HPDE6-E6E7 (cell line): ENCODE data around the gene CYP4F22.

Experiments
- DNase-seq: peaks from one replicate; pipeline ENCODE4 v3.0.0; 2011; ENCODE audit warnings: missing footprints; ENCODE audit errors: extremely low spot score

Gene CYP4F22

DNA sequence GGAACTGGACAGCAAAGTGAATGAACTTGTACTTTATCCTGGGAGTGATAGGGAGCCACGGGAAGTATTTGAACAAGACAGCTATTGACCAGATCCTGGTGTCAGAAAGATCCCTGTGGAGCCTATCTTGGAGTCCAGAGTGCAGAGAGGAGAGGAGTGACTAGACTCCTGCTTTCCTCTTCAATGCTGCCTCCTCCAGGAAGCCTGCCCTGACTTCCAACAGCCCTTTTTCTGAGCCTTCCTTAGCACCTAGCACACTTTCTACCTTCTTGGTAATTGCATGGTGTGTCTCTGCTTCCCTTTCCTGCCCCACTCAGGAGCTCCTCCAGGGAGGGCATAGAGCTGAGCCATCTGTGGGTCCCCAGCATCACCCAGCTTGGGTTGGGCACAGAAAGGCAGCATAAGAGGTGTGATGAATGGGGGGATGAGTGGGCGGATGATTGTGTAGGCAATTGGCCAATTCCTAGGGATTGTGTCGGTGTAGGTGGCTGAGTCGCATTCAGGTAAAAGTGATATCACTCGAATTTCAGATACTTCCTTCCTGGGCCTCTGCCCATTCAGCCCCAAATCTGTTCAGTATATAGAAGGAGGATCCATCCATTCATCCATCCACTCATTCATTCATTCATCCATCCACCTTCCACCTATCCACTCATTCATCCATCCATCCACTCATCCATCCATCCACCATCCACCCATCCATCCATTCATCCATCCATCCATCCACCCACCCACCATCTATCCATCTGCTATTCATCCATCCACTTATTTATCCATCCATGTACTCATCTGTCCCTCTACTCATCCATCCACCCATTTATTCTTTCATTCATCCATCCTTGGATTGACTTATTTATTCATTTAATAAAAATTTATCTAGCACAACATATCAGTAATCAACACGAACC lies 26.9 kb downstream of the CYP4F22 start:
- DNase-seq: no peak

DNA sequence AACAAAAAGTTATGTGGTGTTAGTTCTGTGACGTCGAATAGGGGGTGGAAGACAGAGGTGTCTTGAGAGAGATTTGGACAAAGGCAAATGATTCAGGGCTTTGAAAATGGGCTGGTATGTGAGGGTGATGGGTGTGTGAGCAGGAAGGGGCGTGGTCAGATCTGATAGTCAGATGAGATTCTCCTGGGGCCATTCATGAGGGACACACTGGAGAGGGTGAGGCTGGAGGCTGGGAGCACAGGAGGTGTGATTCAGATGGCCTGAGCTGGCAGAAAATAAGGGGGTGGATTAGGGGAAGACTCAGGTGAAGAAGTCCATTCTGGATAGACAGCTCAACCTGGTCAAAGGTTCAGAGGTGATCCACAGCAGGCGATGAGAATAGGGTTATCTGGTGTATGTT lies 28.0 kb downstream of the CYP4F22 start:
- DNase-seq: no peak

DNA sequence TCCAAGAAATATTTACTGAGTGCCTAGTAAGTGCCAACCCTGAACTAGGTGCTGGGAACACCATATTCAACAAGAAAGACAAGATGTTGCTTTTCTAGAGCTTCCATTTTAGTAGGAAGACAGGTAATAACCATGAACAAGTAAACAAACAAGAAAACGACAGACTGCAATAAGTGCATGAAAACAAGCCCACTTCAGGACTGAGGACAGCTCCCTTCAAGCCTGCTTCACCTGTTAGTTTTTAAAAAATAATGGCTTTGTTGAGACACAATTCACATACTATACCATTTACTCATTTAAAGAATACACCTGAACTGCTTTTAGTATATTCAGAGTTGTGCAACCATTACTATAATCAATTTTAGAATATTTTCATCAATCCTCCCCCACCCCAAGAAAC lies 30.4 kb downstream of the CYP4F22 start:
- no peak for DNase-seq

GRCh38 chr19:15539638-15540037 lies 31.3 kb downstream of the CYP4F22 start:
- DNase-seq: no peak

GRCh38 chr19:15540435-15540834 lies 32.1 kb downstream of the CYP4F22 start:
- no peak for DNase-seq

- no peak for DNase-seq
Measured at GRCh38 chr19:15544283-15544682, 36.0 kb downstream of the CYP4F22 start.

GRCh38 chr19:15544970-15545369 lies 36.6 kb downstream of the CYP4F22 start:
- DNase-seq: no peak

- no peak for DNase-seq
Measured at GRCh38 chr19:15548648-15549047, 40.3 kb downstream of the CYP4F22 start.

DNA sequence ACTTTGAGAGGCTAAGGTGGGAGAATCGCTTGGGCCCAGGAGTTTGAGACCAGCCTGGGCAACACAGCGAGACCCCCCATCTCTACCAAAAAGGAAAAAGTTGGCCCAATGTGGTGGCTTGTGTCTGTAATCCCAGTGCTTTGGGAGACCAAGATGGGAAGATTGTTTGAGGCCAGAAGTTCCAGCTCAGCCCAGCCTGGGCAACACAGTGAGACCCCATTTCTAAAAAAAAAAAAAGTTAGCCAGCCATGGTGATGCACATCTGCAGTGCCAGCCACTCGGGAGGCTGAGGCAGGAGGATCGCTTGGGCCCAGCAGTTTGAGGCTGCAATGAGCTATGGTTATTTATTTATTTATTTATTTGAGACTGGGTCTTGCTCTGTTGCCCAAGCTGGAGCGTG lies 41.3 kb downstream of the CYP4F22 start:
- DNase-seq: no peak

- DNase-seq: no peak
Measured at GRCh38 chr19:15550273-15550672, 41.9 kb downstream of the CYP4F22 start.

DNA sequence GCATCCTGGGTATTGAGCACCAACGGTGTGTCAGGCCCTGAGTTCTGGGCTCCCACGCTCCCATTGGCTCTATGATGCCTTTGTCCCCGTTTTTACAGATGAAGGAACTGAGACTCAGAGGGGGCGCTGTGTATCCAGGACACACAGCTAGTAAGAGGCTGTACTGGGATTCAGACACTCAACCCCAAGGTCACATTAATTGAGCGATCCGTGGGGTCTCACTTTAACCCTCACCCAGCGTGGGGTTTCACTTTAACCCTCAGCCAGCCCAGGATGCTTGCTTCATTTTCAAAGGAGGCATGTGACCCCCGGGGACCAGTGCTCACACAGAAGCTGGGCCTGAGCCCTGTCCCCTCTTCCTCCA lies 42.6 kb downstream of the CYP4F22 start:
- DNase-seq: no peak

GRCh38 chr19:15551293-15552004 lies 43.1 kb downstream of the CYP4F22 start:
- no peak for DNase-seq

DNA sequence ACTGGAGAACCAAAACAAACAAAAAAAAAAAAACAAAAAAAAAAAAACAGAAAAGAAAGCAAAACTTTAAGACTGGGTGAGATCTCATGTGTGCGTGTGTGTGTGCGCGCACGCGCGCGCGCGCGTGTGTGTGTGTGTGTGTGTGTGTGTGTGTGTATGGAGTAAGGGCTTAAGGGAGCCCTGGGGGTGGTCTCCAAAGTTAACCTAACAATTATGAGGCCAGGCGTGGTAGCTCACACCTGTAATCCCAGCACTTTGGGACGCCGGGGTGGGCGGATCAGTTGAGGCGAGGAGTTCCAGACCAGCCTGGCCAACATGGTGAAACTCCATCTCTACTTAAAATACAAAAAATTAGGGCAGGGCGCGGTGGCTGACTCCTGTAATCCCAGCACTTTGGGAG lies 46.7 kb downstream of the CYP4F22 start:
- no peak for DNase-seq

DNA sequence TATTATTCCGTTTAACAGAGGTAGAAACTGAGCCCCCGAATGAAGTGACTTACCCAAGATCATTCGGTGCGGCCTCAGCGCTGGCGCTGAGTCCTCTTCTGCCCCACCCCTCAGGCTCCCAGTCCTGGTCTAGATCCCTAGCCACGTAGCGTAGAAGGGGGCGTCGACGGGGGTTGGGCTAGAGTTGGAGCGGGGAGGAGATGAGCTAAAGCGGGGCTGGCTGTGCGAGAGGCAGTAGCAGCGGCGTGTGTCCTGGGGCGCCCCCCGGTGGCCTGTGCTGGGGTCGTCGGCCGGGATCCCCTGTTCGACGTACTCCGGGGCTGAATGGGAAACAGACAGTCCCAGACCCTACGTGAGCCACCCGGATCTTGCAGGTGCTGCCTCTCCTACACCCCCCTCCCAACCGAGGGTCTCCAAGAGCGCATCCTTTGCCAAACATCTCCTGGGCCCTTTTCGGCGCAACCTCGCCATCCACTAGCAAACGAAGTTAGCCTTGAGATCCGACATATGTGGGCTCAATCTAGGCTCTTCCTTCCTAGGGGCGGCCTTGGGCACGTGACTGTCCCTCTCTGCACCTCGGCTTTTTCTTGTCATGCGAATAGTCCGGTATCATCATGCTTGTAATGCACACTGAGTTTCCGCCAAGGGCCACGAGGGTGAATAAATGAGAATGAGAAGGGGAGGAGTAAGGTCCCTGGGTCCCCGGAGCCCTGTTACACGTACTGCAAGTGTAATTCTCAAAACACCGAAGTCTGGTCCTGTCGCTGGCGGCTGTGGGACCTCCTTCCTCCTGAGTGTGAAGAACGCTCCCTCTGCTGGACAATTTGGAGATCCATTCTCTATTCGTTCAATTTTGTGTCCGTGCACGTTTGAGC lies 47.7 kb downstream of the CYP4F22 start:
- DNase-seq: peak; percentile 75

DNA sequence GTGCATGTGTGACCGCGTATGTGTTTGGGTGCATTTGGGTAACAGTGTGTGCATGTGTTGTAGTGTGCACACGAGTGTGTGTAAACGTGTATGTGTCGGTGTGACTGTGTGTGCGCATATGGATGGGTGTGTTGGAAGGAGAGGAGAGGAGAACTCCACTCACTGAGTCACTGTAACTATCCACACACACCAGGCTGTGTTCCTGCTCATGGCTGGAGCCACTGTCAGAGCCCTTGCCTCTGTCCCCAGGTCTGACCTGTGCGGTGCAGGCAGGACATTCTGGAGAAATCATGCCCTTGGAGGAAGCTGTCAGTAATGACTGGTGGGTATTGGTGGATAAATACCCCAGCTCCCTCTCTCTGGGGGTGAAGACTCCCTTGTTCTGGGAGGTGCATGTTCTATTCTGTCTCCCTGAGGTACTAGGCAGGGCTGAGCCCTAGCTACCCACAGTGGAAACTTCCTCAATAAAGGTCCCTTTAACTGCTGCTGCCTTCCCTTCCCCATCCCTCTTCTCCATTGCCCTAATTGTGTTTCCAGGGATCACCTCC lies 48.4 kb downstream of the CYP4F22 start:
- no peak for DNase-seq

DNA sequence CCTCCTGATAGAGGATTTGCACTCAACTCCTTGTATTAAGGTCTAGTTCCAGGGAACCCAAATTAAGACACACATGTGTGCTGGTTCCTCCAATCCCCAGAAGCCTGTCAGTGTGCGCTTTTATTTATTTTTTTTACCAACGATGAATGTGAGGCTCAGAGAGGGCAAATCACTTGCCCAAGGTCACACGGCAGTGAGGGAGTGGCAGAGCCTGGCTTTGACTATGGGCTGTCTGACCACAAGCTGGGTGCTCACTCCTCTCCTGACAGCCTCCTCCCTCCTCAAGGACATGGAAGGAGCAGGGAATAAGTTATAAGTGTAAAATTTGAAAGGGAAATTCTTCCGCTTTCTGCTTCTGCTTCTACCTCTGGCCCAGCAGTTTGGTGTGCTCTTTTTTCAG lies 48.9 kb downstream of the CYP4F22 start:
- no peak for DNase-seq

DNA sequence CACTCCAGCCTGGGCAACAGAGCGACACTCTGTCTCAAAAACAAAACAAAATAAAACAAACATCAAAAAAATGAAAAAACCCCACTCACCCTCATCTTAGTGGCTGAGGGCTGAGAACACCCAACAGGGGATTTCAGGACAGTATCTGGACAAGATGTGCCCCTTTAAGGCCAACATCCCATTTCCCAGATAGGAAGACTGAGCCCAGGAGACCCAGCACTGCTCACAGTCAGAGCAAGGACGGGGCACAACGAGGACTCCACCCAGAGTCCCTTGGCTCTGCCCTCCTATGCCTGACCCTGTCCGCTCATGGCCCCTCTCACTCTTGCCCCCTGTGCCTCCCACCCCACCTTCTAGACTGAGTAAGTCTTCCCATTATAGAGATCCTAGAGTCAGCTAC lies 53.8 kb downstream of the CYP4F22 start:
- no peak for DNase-seq

DNA sequence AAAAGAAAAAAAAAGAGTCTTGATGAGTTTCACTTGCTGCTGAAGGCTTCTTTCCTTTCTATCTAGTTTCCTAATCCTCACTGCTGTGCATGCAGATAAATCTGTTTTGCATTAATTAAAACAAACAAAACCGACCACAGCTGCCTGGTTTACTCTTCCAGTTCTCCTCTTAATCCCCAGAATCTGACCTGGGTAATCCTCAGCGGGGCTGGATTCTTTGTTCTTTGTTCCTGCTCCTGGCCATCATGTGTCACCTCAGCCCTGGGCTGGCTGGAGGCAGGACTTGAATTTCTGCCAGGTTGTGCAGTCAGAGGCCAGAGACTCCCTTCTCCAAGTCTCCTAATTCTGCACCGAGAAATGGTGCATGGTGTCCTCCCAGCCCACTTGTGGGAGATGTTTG lies 54.5 kb downstream of the CYP4F22 start:
- no peak for DNase-seq

- no peak for DNase-seq
Measured at GRCh38 chr19:15563325-15563794, 55.0 kb downstream of the CYP4F22 start.

- DNase-seq: no peak
Measured at GRCh38 chr19:15563931-15564330, 55.6 kb downstream of the CYP4F22 start.

- DNase-seq: no peak
Measured at GRCh38 chr19:15564534-15565168, 56.3 kb downstream of the CYP4F22 start.
